ENCODE measurements around the gene ADIPOR2. TPM values are rescaled to one million over a fixed set of nuclear protein-coding genes. Genes with fewer than 3 reads are reported as not detected.
A peak's percentile ranks its signal among the peaks of the same experiment; 100 is the strongest.

The ADIPOR2 gene
- total RNA-seq, 1 experiment from 2014 or later = 31.7 TPM

DNA sequence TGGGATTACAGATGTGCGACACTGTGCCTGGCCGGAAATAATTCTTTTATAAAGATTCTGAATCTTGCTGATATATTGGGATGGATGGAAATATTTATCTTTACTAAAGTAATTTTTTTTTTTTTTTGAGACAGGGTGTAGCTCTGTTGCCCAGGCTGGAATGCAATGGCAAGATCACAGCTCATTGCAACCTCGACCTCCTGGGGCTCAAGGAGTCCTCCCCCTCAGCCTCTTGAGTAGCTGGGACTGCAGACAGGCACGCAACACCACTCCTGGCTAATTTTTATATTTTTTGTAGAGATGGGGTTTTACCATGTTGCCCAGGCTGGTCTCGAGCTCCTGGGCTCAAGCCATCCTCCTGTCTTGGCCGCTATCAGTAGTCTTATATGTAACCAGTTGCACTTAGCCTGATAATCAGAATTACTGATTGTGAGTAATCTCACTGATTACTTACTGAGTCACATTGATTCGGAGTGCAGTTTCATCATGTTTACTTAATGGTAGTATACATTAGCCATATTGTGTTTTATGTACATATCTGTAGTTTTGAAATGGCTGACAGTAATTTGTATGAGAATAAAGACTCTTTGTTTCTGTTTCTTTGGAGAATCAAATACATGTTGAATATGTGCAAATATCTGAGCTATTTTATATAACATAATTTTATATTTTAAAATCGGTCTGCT, 79.1 kb downstream of the ADIPOR2 start:
- DNase-seq (ENCODE audit: low spot score) = peak; percentile 7

DNA sequence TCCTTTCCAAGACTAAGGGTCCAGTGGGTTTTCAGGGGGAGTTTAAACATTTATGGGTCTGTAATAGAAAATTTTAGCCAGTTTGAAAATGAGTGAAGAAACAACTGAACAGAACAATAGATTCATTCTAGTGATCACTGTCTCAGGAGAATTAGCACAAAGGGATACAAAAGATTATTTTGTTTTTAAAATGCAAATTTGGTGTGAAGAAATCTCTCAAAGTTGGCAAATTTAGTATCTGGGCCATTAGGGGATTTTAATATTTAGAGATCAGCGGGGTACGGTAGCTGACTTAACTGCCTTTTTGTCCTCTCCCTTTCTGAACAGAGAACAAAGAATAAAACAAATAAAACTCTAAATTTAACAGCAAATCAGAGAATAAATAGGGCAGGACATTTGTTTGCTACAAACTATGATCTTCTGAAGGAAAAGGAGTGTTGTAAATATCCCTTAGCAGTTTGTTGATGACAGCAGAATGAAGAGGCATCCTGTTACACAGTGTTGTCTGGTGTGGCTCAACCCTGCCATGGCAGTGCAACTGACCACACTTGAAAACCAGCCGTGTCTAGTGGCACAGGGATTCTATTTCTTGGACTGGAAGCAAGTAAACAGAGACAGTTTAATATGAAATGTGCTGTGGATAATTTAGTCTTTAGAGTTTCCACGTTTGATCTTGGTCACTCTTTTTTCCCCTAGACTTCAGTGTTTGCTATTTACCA, 83.2 kb downstream of the ADIPOR2 start:
- no peak for DNase-seq (ENCODE audit: low spot score)

DNA sequence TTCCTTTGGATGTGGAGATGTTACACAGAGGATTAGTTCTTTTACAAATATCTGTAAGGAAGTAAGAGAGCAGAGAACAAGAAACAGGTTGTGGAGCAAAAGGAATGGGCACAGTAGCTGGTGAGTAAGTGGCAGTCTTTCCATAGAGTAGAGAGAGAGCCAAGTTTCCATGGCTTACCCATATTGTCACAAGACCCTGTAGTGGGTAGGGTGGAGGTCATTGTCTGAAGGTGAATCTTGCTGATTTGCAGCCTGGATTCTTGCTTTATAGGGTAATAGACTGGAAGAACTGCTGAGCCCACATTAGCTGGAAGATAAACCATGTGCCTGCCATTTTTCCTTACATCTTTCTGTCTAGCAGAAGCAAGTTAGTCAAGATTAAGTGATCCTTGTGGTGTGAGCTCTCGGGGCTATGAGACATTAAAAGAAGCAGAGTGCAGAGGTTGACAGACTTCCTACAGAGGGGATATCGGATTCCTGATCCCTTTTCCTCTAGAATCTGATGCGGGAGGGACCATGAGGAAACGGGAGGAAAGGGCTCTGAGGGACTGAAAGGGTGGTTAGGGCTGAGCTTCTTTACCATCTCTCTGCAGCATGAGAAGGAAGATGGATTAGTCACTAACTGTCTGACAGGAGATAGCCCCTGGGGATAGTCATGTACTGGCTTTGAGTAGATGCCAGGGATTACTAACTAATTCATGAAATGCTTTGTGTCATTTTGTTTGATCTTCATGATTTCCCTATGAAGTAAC, 85.5 kb downstream of the ADIPOR2 start:
- no peak for DNase-seq (ENCODE audit: low spot score)

DNA sequence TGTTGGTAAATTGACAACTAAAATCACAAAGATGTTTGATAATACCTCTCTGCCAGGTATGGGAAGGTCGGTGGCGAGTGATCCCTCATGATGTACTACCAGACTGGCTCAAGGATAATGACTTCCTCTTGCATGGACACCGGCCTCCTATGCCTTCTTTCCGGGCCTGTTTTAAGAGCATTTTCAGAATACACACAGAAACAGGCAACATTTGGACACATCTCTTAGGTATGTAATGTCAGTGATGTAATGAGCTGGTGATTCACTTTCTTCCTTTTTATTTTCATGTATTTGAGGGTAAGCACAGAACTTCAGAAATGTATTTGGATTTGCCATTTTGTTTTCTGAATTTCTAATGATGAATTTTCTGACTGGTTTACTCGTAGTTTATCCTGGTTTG, 86.9 kb downstream of the ADIPOR2 start:
- no peak for DNase-seq (ENCODE audit: low spot score)

DNA sequence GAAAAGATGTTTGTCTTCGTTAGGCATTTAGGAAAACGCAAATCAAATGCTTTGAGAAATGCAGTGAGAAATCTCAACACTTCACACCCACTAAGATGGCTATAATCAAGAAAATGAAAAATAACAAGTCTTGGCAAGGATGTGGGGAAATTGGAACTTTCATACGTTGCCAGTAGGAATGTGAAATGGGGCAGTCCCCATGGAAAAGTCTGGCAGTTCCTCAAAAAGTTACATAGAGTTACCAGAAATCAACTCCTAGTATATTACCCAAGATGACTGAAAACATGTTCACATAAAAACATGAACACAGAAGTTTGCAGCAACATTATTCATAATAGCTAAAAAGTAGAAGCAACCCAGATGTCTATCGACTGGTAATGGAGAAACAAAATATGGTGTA, 88.0 kb downstream of the ADIPOR2 start:
- no peak for DNase-seq (ENCODE audit: low spot score)

DNA sequence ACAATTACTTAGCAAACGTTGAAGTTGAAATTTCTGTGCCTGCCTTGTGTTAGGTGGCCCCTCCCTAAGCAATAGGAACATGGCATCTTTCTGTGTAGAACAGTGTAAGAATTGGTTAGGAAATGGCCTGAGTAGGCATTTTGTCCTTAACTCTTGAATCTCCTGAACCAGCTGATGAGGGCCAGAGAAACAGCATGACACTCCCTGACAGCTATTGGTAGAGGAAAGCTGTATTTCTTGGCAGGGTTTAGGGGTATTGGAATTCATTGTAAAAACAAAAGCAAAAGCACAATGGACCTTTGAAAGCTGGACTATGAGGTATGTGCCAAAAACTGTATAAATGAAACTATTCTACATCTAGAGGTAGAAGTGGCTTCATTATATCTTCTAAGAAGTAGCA, 88.9 kb downstream of the ADIPOR2 start:
- DNase-seq (ENCODE audit: low spot score) = no peak

DNA sequence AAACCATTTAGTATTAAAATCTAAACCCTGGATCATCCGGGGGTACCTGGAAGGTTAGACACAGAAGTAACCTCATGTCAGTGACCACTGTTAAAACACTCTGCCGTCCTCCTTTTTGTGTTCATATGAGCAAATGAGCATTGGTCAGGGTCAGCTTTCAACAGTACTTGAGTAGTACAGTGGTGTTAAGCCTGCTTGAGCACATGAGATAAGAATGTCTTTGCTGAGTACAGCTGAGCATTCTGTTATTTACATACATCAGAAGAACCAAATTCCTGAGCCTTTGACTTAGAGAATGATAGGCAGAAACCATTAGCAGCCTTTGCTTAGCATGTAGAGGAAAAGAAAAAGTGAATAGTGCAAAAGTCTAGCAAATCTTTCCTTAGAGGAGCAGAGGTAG, 90.9 kb downstream of the ADIPOR2 start:
- no peak for DNase-seq (ENCODE audit: low spot score)

DNA sequence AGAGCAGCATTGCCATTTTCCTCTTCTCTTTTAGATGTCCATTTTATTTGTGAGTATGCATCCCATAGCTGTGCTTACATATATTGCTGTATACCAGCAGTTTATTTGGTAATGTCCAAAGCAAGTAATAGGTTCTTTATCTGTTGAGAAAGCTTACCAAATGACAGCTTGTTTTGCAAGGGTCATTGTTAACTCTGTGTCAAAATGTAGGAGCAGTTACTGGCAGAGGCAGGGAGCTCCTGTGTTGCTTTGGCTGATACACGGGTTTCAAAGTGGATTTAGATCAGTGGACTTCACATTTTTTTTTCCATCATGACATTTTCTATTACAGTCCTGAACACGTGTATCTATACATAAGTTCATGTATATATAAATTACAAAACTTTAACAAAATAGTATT, 91.3 kb downstream of the ADIPOR2 start:
- no peak for DNase-seq (ENCODE audit: low spot score)

DNA sequence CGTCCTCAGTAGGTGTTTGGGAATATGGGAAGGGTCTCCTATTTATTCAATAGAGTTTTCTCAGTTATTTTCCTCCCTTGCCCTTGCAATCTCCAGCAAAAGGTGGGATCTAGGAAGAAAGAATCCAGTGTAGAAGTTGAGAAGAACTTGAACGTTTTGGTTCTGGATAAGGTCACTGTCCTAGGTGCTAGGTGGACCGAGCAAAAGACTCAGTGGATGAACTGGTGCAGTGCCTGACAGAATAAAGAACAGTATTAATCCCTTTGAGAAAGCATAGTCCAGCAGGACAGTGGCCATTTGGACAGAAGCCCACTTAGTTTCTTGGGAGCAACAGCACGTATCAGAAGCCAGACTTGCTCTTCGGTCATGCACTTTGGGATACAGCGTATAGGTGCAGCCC, 96.8 kb downstream of the ADIPOR2 start:
- no peak for DNase-seq (ENCODE audit: low spot score)

DNA sequence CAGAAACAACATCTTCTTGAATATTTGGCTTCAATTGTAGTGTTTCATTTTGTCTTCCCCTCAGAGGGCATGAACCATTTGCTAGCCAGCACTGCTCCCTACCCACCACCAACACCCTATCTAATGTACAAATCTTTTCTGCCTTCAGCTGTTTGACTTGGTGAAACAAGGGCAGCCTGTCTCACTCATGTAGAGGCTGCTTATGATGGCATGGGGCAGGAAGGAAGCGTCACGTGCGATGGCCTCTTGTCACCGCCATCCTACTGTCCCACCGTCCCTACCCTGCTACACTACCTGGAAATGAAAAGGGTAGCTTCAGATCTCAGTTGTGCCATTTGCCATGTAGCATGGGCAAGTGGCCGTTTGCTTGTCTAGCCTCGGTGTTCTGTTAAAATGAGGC, 99.6 kb downstream of the ADIPOR2 start:
- DNase-seq (ENCODE audit: low spot score) = no peak

DNA sequence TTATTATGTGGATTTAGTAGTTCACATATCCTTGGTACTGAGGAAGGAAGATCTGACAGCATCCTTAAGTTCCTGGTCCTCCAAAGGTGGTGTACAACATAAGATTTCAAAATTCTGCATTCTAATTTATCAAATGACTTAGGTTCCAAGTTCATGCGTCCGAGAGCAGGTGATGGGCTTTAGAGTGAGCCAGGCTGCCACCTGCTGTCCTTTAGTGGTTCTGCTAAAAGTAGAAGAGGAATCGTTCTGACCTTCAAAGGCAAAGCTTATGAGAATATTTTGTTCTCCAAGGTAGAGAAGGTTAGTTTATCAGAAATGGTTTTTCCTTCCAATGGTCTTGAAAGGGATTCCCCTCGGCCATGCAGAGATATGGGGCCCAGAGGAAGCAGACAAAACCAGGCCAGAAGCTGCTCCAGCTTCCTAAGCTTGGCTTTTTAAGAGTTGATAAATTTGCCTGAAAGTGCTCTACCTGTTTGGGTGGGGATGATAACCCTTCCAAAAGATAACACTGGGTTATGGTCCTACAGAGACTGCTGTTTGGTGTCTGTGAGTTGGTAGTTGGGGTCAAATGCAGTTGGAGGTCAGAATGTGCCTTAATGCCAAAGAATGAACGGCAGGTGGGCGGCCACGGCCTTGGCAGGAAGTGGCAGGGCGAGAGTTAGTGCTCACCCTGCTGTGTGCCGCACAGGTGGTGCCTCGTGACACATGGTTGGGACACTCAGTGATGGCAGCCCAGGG, 100.4 kb downstream of the ADIPOR2 start:
- DNase-seq (ENCODE audit: low spot score) = peak; percentile 85

DNA sequence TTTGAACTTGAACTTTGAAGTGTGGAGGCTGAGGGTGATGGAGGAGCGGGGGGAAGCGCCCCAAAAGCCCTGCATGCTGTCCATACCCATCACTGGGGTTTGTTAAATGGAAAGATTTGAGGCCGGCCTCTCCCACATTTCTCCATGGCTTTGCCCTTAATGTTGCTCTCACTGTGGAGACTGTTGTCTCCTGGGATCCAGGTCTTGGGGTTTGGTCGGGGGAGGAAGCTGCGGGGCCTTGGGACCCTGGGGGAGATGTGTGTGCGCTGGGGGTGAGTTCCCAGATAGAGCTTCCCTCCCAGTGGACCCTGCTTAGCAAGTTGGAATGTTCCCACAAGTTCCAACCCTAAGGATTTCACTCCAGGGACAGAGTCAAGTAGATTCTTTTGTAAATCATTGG, 101.5 kb downstream of the ADIPOR2 start:
- DNase-seq (ENCODE audit: low spot score) = no peak

DNA sequence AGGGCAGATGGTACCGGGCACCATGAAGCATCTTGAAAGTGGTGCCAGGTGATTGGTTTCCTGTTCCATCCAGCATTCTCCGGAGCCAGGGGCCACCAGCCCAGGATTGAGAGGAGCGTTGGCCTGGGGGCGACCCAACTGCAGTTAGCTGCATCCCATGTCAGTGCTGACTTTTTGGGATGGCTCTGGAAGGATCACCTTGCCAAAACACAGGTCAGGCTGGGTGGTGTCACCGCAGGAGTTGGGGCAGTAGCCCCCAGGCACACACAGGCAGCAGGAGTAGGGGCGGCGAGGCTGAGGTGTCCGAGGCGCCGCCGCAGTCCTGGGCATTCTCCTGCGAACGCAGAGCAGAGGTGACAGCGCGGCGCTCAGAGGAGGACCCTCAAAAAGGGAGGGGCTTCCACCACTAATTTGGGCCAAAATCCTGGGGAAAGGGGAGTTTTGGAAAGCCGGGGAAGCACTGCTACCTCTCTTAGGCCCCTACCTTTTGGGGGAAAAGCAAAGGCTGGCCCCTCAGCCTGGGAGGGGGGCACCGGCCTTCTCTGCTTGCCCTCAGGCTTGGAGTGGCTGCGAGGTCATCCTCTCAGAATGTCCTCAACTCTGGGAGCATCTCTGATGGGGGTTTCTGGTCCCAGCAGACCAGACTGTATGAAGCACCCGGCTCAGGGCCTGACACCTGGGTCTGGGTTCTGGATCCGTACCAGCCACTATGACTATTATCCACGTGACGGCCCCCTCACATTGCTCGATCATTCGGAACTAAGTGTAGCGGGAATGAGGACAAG, 102.7 kb downstream of the ADIPOR2 start:
- no peak for DNase-seq (ENCODE audit: low spot score)

DNA sequence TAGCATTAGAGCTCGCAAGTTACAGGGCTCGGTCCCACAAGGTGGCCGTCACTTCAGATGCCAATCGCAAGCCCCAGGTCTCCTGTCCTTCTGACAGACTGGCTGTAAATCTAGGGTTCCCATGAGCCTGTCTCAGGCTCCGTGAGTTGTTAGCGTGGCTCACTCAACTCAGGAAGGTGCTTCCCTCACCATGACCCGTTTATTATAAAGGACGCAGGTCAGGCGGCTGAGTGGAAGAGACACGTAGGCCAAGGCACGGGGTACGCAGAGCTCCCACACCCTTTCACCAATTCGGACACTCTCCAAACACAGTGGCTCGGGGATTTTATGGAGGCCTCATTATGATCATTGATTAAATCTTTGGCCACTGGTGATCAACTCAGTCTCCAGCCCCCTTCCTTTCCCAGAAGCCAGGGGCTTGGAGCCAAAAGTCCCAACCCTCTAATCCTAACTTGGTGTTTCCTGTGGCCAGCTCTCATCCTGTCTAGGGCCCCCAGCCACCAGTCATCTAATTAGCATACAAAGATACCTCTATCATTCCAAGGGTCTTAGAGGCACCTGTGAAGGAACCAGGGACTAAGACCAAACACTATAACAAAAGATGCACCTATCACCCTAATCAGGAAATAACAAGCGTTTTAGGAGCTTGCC, 103.7 kb downstream of the ADIPOR2 start:
- no peak for DNase-seq (ENCODE audit: low spot score)

DNA sequence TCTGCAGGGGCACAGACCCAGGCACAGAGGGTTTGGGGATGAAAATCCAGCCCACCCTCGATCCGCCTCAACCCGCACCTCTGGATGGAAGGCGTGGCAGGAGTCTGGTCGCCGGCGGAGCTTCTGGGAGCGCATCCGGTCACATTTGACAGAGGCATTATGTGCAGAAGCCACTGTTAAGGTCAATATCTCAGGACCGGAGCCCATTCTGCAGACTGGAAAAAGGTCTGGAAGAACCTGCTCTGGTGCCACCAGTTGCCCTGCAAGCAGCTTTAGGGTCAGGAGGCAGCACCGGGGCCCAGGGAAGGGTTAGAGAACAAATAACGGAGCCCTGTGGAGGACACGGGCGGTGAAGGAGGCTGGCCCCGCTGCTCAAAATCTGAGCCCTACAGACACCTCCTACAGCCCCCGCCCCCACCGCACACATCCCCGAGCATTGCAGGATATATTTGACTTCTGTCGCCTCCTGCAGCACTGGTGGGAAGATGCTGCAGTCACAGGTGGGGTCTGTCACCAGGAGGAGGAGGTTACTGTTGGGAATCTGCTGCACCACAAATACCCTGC, 104.4 kb downstream of the ADIPOR2 start:
- no peak for DNase-seq (ENCODE audit: low spot score)

DNA sequence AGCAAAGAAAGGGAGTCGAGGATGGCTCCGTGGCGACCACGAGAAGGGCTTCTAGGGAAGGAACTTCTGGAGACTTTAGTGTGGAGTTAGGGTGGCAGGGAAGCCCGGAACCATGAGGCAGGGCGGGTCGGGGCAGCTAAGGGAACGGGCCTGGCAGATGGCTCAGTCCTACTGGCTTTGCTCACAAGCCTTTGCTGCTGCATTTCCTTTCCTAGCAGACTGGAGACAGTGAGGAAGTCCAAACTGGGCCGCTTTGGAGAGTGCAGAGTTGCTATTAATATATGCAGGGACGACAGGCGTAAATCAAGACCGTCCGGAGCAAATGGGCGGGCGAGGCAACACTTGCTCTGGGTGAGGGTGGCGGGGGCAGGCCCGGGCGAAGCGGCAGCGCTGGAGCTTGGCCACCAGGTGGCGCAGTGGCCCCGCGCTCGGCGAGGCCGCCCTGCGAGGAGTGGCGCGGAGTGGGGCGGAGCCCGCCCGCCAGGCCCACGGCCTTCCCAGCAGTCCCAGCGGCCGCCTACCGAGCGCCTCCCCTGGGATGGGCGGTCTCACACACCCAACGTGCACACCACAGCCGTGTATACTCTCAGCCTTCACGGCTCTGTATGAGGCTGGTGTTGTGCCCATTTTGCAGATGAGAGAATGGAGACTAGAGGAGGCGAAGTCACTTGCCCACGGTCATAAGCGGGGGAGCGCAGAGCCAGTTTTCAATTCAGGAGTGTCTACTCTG, 105.1 kb downstream of the ADIPOR2 start:
- peak; percentile 94 for DNase-seq (ENCODE audit: low spot score)

DNA sequence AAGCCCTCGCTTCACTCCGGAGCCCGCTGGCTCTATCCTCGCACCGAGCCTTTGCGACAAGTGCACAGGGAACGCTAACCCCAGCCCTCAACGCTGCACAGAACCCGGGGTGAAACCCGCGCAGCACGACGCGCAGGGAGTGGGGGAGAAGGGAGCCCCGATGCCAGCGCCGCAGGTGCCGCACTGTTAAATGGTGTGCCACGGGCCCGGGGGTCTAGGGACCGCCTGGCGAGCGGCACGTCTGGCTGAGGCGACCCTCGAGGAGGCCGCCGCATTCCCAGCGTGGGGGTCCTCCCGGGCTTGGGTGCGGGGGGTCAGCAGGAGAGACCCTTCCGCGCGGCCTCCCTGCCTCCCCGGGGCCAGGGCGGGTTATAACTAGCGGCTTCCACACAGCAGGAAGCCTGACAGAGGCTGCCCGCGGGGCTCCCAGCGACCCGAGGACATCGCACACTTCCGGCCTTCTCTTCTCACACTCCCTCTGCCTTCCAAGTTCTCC, 105.7 kb downstream of the ADIPOR2 start:
- DNase-seq (ENCODE audit: low spot score) = peak; percentile 44

DNA sequence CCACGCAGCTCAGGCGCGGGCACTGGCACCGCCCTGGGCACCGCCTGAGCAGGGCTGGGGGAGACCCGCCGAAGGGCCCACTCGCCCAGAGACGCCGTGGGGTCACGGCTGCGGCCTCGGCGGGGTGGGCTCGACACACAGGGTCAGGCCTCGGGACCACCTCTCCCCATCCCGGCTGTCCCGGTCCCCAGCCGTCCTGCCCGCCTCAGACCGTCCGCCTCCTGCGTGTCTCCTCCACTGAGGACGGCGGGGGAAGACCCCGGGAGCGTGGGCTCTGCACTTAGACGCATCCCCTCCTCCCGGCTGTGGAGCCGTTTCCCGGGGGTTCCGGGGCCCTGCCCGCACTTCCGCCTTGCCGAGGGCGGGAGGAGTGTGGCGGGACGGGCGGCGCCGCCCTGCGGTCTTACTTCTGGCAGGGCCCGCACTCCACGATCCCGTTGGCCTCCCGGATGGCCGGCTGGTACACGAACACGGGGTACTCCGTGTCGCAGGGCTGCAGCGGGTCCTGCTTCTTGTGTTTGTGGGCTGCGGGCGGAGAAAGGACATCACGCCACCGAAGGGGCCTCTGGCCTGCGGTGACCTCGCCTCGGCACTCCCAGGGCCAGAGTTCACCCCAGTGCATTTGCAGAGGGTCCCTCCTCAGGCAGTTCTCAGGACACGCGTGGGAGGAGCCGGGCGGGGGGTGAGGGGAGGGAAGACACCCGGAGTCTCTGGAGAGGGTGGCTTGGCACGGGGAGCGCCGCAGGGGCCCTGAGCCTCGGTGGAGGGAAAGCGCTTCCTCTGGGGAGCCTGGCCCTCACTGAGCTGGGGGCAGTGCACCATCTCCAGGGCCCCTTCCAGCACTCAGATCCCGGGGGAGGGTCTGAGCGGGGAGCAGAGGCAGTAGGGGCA, 106.4 kb downstream of the ADIPOR2 start:
- DNase-seq (ENCODE audit: low spot score) = peak; percentile 50
